ENCODE data around the gene GCK.
"Not testable (repeated sequence)": the region's sequence is repeated elsewhere in the genome, so short reads cannot be mapped to it uniquely, and the experiment has no call there.

The GCK gene

GRCh38 chr7:44200699-44201461, 11.6 kb upstream of the GCK start, which contains the start of gene YKT6:
Gene YKT6 (plus strand): TSS chr7:44200978. CDS start chr7:44201136, 158 bp downstream.
- DNase-seq: peak; percentile 97

GRCh38 chr7:44200163-44200562, 10.9 kb upstream of the GCK start:
- DNase-seq: not testable (repeated sequence)

GRCh38 chr7:44197474-44197873, 8.2 kb upstream of the GCK start:
- no peak for DNase-seq

- DNase-seq: peak; percentile 46
Observed at GRCh38 chr7:44196450-44196872, 7.2 kb upstream of the GCK start.

- no peak for DNase-seq
Observed at GRCh38 chr7:44195889-44196288, 6.7 kb upstream of the GCK start.

GRCh38 chr7:44194562-44195145, 5.4 kb upstream of the GCK start:
- no peak for DNase-seq

- peak; percentile 71 for DNase-seq
Observed at GRCh38 chr7:44194069-44194468, 4.8 kb upstream of the GCK start.

- peak; percentile 21 for DNase-seq
Observed at GRCh38 chr7:44193011-44193802, 4.0 kb upstream of the GCK start.

GRCh38 chr7:44191171-44191570, 1.9 kb upstream of the GCK start:
- DNase-seq: no peak

GRCh38 chr7:44189993-44190872, 994 bp upstream of the GCK start:
- no peak for DNase-seq

GRCh38 chr7:44188480-44189225, 586 bp downstream of the GCK start:
- no peak for DNase-seq

- DNase-seq: no peak
Observed at GRCh38 chr7:44187636-44188416, 1.4 kb downstream of the GCK start.

GRCh38 chr7:44186736-44187135, 2.5 kb downstream of the GCK start:
- no peak for DNase-seq

- no peak for DNase-seq
Observed at GRCh38 chr7:44185729-44186128, 3.5 kb downstream of the GCK start.

- no peak for DNase-seq
Observed at GRCh38 chr7:44184873-44185446, 4.3 kb downstream of the GCK start.

GRCh38 chr7:44184206-44184872, 4.9 kb downstream of the GCK start:
- no peak for DNase-seq

- no peak for DNase-seq
Observed at GRCh38 chr7:44183386-44183785, 5.9 kb downstream of the GCK start.

- no peak for DNase-seq
Observed at GRCh38 chr7:44182827-44183226, 6.4 kb downstream of the GCK start.

GRCh38 chr7:44180631-44181030, 8.6 kb downstream of the GCK start:
- no peak for DNase-seq

GRCh38 chr7:44177570-44178131, 11.6 kb downstream of the GCK start:
- DNase-seq: no peak
